Astrocyte (in vitro differentiated cells and primary cell): ENCODE measurements around the gene CRYBB2. TPM values are rescaled to one million over a fixed set of nuclear protein-coding genes. Genes with fewer than 3 reads are reported as not detected.

ENCODE experiments used
- DNase-seq: peaks from one replicate; pipeline ENCODE4 v3.0.0-alpha.2; 2010; ENCODE audit warnings: low read depth
- FAIRE-seq: peaks from 2 replicates; lab custom pipeline; 2011; peaks lifted over from hg19 to GRCh38; lab: Jason Lieb, UNC
- H2AFZ ChIP-seq: 2 replicates; pipeline ENCODE4 v1.6.0; 2012; ENCODE audit warnings: low read depth, low read length, inconsistent platforms
- H3K27ac ChIP-seq: 2 replicates; pipeline ENCODE4 v1.5.1; 2011; ENCODE audit warnings: low read depth, low read length, inconsistent platforms
- H3K27me3 ChIP-seq: 2 replicates; pipeline ENCODE4 v1.6.0; 2011; ENCODE audit warnings: low read length, inconsistent platforms; ENCODE audit not compliant: insufficient read depth
- H3K36me3 ChIP-seq: 2 replicates; pipeline ENCODE4 v1.5.1; 2011; ENCODE audit warnings: low read length, inconsistent platforms; ENCODE audit not compliant: insufficient read depth
- H3K4me1 ChIP-seq: 2 replicates; pipeline ENCODE4 v1.5.1; 2011; ENCODE audit warnings: low read length, inconsistent platforms; ENCODE audit not compliant: insufficient read depth
- H3K4me2 ChIP-seq: 2 replicates; pipeline ENCODE4 v1.6.0; 2012; ENCODE audit warnings: low read length, inconsistent platforms
- H3K4me3 ChIP-seq: 2 replicates; pipeline ENCODE4 v1.5.1; 2011; ENCODE audit warnings: low read depth, mild to moderate bottlenecking, low read length, inconsistent platforms; ENCODE audit not compliant: insufficient read depth
- H3K79me2 ChIP-seq: 2 replicates; pipeline ENCODE4 v1.6.0; 2012; ENCODE audit warnings: mild to moderate bottlenecking, low read length, inconsistent platforms; ENCODE audit not compliant: insufficient read depth
- H3K9ac ChIP-seq: 2 replicates; pipeline ENCODE4 v1.6.0; 2012; ENCODE audit warnings: mild to moderate bottlenecking, low read length, inconsistent platforms
- H3K9me3 ChIP-seq: 2 replicates; pipeline ENCODE4 v1.5.1; 2012; ENCODE audit warnings: low read depth, mild to moderate bottlenecking, low read length, inconsistent platforms; ENCODE audit not compliant: insufficient read depth
- H4K20me1 ChIP-seq: 2 replicates; pipeline ENCODE4 v1.6.0; 2012; ENCODE audit warnings: low read length, inconsistent platforms; ENCODE audit not compliant: insufficient read depth
- H3K27ac Mint-ChIP-seq: one replicate; pipeline ENCODE4 v1.8.0; 2021; ENCODE audit warnings: mild to moderate bottlenecking, mixed read lengths; ENCODE audit not compliant: unreplicated experiment
- H3K27me3 Mint-ChIP-seq: one replicate; pipeline ENCODE4 v1.8.0; 2021; ENCODE audit warnings: low read depth, mixed read lengths; ENCODE audit not compliant: unreplicated experiment
- H3K36me3 Mint-ChIP-seq: one replicate; pipeline ENCODE4 v1.8.0; 2021; ENCODE audit warnings: low read depth, mixed read lengths; ENCODE audit not compliant: unreplicated experiment
- H3K4me1 Mint-ChIP-seq: one replicate; pipeline ENCODE4 v1.8.0; 2021; ENCODE audit warnings: low read depth, mixed read lengths; ENCODE audit not compliant: unreplicated experiment
- H3K4me3 Mint-ChIP-seq: one replicate; pipeline ENCODE4 v1.8.0; 2021; ENCODE audit warnings: mild to moderate bottlenecking, moderate library complexity, mixed read lengths; ENCODE audit not compliant: unreplicated experiment
- H3K9me3 Mint-ChIP-seq: one replicate; pipeline ENCODE4 v1.8.0; 2021; ENCODE audit warnings: mild to moderate bottlenecking, mixed read lengths; ENCODE audit not compliant: unreplicated experiment
- EZH2 ChIP-seq: IDR thresholded peaks from 2 replicates; pipeline ENCODE4 v1.6.1; 2012; ENCODE audit warnings: mild to moderate bottlenecking, low read length, inconsistent platforms; ENCODE audit not compliant: insufficient read depth
- total RNA-seq: library from RNA; stranded (reverse); gene quantifications from 2 replicates; pipeline ENCODE4 v1.2.1, GENCODE V29; 2021
- TF ChIP-seq, protein P1 (sequence below): IDR thresholded peaks from 2 replicates; pipeline ENCODE4 v1.5.1; 2011; ENCODE audit warnings: low read depth, mild to moderate bottlenecking, inconsistent platforms, low read length, moderate library complexity; ENCODE audit not compliant: insufficient read depth

CRYBB2 gene
- total RNA-seq, 1 donor from 2014 or later: not detected

DNA sequence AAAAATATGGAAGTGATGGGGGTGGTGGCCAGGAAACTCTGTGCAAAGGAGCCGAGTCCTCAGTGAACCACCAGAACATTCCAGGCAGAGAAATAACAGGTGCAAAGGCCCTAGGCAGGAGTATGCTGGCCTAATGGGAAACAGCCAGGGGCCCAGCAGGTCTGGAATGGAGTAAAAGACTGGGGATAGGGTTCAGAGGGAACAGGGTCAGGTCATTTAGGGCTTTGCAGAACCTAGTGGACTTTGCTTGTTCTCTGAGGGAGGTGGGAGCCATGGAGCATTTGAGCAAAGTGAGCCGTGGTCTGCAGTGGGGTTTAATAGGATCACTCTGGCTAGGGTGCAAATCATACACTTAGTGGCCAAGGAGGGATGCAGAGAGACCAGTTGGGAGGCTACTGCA lies 11.1 kb upstream of the CRYBB2 start:
- no peak overlapping the region for H3K4me3 Mint-ChIP-seq
- Histone ChIP-seq H3K4me2 (no peak overlapping the region), H3K4me3 (no peak overlapping the region), H3K79me2 (no peaks in the 10 kb centered on the region), H2AFZ (no peak overlapping the region), H3K27me3 (no peaks in the 10 kb centered on the region), H3K9me3 (no peaks in the 10 kb centered on the region), H3K27ac (no peak overlapping the region), H3K4me1 (no peaks in the 10 kb centered on the region), H3K9ac (no peak overlapping the region), H3K36me3 (no peaks in the 10 kb centered on the region), H4K20me1 (no peaks in the 10 kb centered on the region)
- DNase-seq (no peak), FAIRE-seq (no peak)
- TF ChIP-seq, protein P1, sequence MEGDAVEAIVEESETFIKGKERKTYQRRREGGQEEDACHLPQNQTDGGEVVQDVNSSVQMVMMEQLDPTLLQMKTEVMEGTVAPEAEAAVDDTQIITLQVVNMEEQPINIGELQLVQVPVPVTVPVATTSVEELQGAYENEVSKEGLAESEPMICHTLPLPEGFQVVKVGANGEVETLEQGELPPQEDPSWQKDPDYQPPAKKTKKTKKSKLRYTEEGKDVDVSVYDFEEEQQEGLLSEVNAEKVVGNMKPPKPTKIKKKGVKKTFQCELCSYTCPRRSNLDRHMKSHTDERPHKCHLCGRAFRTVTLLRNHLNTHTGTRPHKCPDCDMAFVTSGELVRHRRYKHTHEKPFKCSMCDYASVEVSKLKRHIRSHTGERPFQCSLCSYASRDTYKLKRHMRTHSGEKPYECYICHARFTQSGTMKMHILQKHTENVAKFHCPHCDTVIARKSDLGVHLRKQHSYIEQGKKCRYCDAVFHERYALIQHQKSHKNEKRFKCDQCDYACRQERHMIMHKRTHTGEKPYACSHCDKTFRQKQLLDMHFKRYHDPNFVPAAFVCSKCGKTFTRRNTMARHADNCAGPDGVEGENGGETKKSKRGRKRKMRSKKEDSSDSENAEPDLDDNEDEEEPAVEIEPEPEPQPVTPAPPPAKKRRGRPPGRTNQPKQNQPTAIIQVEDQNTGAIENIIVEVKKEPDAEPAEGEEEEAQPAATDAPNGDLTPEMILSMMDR: no peak
- TF ChIP-seq EZH2: no peak
- no peak overlapping the region for H3K27ac Mint-ChIP-seq
- H3K27me3 Mint-ChIP-seq: peaks cover 3% of the 10 kb centered on the region
- H3K36me3 Mint-ChIP-seq: no peaks in the 10 kb centered on the region
- peaks cover 5% of the 10 kb centered on the region for H3K9me3 Mint-ChIP-seq
- no peaks in the 10 kb centered on the region for H3K4me1 Mint-ChIP-seq

- peaks cover 4% of the 10 kb centered on the region for H3K27me3 Mint-ChIP-seq
- H2AFZ ChIP-seq: no peak overlapping the region
- no peaks in the 10 kb centered on the region for H3K27me3 ChIP-seq
- TF ChIP-seq, protein P1: no peak
- TF ChIP-seq EZH2: no peak
- no peaks in the 10 kb centered on the region for H3K36me3 Mint-ChIP-seq
- DNase-seq (no peak), FAIRE-seq (no peak)
- no peak overlapping the region for H3K27ac Mint-ChIP-seq
- peaks cover 11% of the 10 kb centered on the region for H3K9me3 Mint-ChIP-seq
- H3K36me3 ChIP-seq: no peaks in the 10 kb centered on the region
- H3K4me3 Mint-ChIP-seq: no peak overlapping the region
- H3K4me1 Mint-ChIP-seq: no peaks in the 10 kb centered on the region
- no peak overlapping the region for H3K4me3 ChIP-seq
- no peaks in the 10 kb centered on the region for H3K4me1 ChIP-seq
- H3K27ac ChIP-seq: no peak overlapping the region
- no peak overlapping the region for H3K9ac ChIP-seq
- no peaks in the 10 kb centered on the region for H4K20me1 ChIP-seq
- no peak overlapping the region for H3K4me2 ChIP-seq
- no peaks in the 10 kb centered on the region for H3K9me3 ChIP-seq
- no peaks in the 10 kb centered on the region for H3K79me2 ChIP-seq
Measured at GRCh38 chr22:25208743-25209505, 10.5 kb upstream of the CRYBB2 start.

DNA sequence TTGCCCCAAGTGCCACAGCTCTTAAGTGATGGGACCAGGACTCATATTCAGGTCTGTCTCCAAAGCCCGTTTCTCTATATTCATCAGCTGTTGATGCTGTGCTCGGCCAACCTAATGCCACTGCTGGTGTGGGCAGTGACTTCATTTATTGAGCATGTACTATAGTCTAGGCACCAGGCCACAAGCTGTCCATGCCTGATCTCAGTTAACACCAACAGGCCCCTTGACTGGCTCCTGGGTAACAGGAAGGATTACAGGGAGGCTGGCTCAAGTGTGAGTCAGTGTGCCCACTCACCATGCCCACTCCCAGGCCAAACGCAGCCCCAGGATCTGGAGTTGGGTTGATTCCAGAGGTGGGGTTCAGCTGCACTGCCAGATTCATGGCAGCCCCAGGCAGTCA lies 8.6 kb upstream of the CRYBB2 start:
- H3K9me3 ChIP-seq: no peaks in the 10 kb centered on the region
- H3K36me3 ChIP-seq: no peaks in the 10 kb centered on the region
- no peak overlapping the region for H3K4me2 ChIP-seq
- peaks cover 2% of the 10 kb centered on the region for H3K27me3 ChIP-seq
- H4K20me1 ChIP-seq: no peaks in the 10 kb centered on the region
- H3K9ac ChIP-seq: no peak overlapping the region
- H2AFZ ChIP-seq: no peak overlapping the region
- no peaks in the 10 kb centered on the region for H3K4me1 ChIP-seq
- Mint-ChIP-seq H3K27ac (no peak overlapping the region), H3K9me3 (peaks cover 15% of the 10 kb centered on the region), H3K4me3 (no peak overlapping the region), H3K36me3 (no peaks in the 10 kb centered on the region), H3K4me1 (no peaks in the 10 kb centered on the region), H3K27me3 (peaks cover 7% of the 10 kb centered on the region)
- H3K27ac ChIP-seq: no peak overlapping the region
- DNase-seq: no peak
- no peak for FAIRE-seq
- H3K79me2 ChIP-seq: no peaks in the 10 kb centered on the region
- no peak overlapping the region for H3K4me3 ChIP-seq
- no peak for TF ChIP-seq EZH2
- TF ChIP-seq, protein P1: no peak
